PFSK-1 (cell line): ENCODE results near the gene DCLK3.

Source experiments
- POLR2AphosphoS5 ChIP-seq: IDR thresholded peaks from 2 replicates; pipeline ENCODE4 v1.6.1; 2012; ENCODE audit warnings: low read depth, mild to moderate bottlenecking, control low read depth, low read length, moderate library complexity
- TF ChIP-seq, protein P1 (sequence below), 2 experiments: IDR thresholded peaks; 2 replicates each; pipeline versions ENCODE4 v1.6.1 to v1.8.0; 2011 to 2012; ENCODE audit warnings: low read depth in 2 of 2, low read length in 2 of 2, control low read depth in 1 of 2, inconsistent platforms in 1 of 2, mild to moderate bottlenecking in 1 of 2, moderate library complexity in 1 of 2; ENCODE audit not compliant: insufficient read depth in 1 of 2

DNA sequence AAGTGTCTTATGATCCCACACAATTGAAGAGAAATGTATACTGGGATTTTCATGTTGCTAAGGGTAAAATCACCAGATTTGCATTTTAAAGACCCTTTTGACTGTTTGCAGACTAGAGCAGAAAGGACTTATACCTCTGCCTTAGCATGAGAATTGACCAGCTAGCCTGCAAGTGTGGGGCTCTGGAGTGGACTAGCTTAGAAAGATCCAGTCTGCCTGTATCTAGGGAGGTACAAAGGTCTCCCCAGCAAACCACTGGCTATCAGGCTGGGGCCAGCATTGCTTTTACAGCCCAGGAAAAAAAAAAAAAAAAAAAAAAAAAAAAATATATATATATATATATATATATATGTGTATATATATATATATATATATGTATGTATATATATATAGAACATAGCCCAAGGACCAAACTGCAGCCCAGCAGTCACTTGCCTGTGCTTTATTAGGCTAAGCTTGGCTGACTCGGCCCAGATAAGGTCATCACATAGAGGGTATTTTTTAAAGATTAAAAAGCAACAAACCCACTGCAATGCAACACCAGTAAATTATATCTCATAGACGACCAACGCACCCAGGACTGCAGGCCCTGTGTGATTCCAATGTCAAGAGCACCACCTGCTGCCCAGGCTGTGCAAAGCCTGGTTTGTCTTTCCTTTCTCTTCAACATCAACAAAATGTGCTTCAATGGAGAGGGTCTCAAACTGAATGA lies 63.7 kb downstream of the DCLK3 start:
- no peak for TF ChIP-seq POLR2AphosphoS5
- TF ChIP-seq, protein P1, sequence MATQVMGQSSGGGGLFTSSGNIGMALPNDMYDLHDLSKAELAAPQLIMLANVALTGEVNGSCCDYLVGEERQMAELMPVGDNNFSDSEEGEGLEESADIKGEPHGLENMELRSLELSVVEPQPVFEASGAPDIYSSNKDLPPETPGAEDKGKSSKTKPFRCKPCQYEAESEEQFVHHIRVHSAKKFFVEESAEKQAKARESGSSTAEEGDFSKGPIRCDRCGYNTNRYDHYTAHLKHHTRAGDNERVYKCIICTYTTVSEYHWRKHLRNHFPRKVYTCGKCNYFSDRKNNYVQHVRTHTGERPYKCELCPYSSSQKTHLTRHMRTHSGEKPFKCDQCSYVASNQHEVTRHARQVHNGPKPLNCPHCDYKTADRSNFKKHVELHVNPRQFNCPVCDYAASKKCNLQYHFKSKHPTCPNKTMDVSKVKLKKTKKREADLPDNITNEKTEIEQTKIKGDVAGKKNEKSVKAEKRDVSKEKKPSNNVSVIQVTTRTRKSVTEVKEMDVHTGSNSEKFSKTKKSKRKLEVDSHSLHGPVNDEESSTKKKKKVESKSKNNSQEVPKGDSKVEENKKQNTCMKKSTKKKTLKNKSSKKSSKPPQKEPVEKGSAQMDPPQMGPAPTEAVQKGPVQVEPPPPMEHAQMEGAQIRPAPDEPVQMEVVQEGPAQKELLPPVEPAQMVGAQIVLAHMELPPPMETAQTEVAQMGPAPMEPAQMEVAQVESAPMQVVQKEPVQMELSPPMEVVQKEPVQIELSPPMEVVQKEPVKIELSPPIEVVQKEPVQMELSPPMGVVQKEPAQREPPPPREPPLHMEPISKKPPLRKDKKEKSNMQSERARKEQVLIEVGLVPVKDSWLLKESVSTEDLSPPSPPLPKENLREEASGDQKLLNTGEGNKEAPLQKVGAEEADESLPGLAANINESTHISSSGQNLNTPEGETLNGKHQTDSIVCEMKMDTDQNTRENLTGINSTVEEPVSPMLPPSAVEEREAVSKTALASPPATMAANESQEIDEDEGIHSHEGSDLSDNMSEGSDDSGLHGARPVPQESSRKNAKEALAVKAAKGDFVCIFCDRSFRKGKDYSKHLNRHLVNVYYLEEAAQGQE (IDR thresholded peaks at IDR 0.05; ENCODE audit: insufficient read depth in 1 of 2, low read depth in 2 of 2, low read length in 2 of 2), result no peak
